ENCODE measurements around the gene TRDN.
"Not testable (repeated sequence)": the region's sequence is repeated elsewhere in the genome, so short reads cannot be mapped to it uniquely, and the experiment has no call there.

TRDN gene

GRCh38 chr6:123610779-123611178, 26.0 kb downstream of the TRDN start:
- no peak for ATAC-seq (replicated peaks)
- Mint-ChIP-seq H3K4me3 (no peak overlapping the region), H3K27ac (no peak overlapping the region), H3K9me3 (no peaks in the 10 kb centered on the region), H3K4me1 (ENCODE audit: low read depth in 2 of 2) (no peaks in the 10 kb centered on the region), H3K36me3 (ENCODE audit: insufficient read depth) (no peaks in the 10 kb centered on the region), H3K27me3 (no peaks in the 10 kb centered on the region)
- no peak for DNase-seq

GRCh38 chr6:123604067-123604466, 32.7 kb downstream of the TRDN start:
- Mint-ChIP-seq H3K4me1 (ENCODE audit: low read depth in 2 of 2) (no peaks in the 10 kb centered on the region), H3K36me3 (ENCODE audit: insufficient read depth) (no peaks in the 10 kb centered on the region), H3K27me3 (no peaks in the 10 kb centered on the region), H3K27ac (no peak overlapping the region), H3K9me3 (peaks cover 3 to 14% of the 10 kb centered on the region in 2 donors), H3K4me3 (no peak overlapping the region)
- ATAC-seq (replicated peaks) (no peak), DNase-seq (no peak)

GRCh38 chr6:123598011-123598410, 38.7 kb downstream of the TRDN start:
- H3K36me3 Mint-ChIP-seq (ENCODE audit: insufficient read depth): no peaks in the 10 kb centered on the region
- DNase-seq (no peak), ATAC-seq (replicated peaks) (no peak)
- H3K27ac Mint-ChIP-seq: no peak overlapping the region
- no peaks in the 10 kb centered on the region for H3K4me1 Mint-ChIP-seq (ENCODE audit: low read depth in 2 of 2)
- no peaks in the 10 kb centered on the region for H3K27me3 Mint-ChIP-seq
- no peak overlapping the region for H3K4me3 Mint-ChIP-seq
- H3K9me3 Mint-ChIP-seq: peaks cover 8 to 13% of the 10 kb centered on the region in 2 donors

- Mint-ChIP-seq H3K27ac (no peak overlapping the region), H3K4me1 (ENCODE audit: low read depth in 2 of 2) (no peaks in the 10 kb centered on the region), H3K27me3 (no peaks in the 10 kb centered on the region), H3K9me3 (peaks cover 6 to 9% of the 10 kb centered on the region in 2 donors), H3K36me3 (ENCODE audit: insufficient read depth) (no peaks in the 10 kb centered on the region), H3K4me3 (no peak overlapping the region)
- DNase-seq (no peak), ATAC-seq (replicated peaks) (no peak)
Observed at GRCh38 chr6:123594776-123595175, 42.0 kb downstream of the TRDN start.

GRCh38 chr6:123592426-123592825, 44.3 kb downstream of the TRDN start:
- Mint-ChIP-seq H3K36me3 (ENCODE audit: insufficient read depth) (no peaks in the 10 kb centered on the region), H3K9me3 (peaks cover 9 to 10% of the 10 kb centered on the region in 2 donors), H3K4me1 (ENCODE audit: low read depth in 2 of 2) (no peaks in the 10 kb centered on the region), H3K27ac (no peak overlapping the region), H3K27me3 (no peaks in the 10 kb centered on the region), H3K4me3 (no peak overlapping the region)
- no peak for ATAC-seq (replicated peaks)
- no peak for DNase-seq

GRCh38 chr6:123589973-123590372, 46.8 kb downstream of the TRDN start:
- Mint-ChIP-seq H3K4me3 (no peak overlapping the region), H3K36me3 (ENCODE audit: insufficient read depth) (no peaks in the 10 kb centered on the region), H3K27me3 (no peaks in the 10 kb centered on the region), H3K27ac (no peak overlapping the region), H3K4me1 (ENCODE audit: low read depth in 2 of 2) (no peaks in the 10 kb centered on the region), H3K9me3 (peaks cover 15 to 21% of the 10 kb centered on the region in 2 donors)
- ATAC-seq (replicated peaks): no peak
- no peak for DNase-seq

- Mint-ChIP-seq H3K4me1 (ENCODE audit: low read depth in 2 of 2) (no peaks in the 10 kb centered on the region), H3K4me3 (no peak overlapping the region), H3K27ac (no peak overlapping the region), H3K9me3 (peaks cover 17 to 24% of the 10 kb centered on the region in 2 donors), H3K36me3 (ENCODE audit: insufficient read depth) (no peaks in the 10 kb centered on the region), H3K27me3 (no peaks in the 10 kb centered on the region)
- no peak for DNase-seq
- ATAC-seq (replicated peaks): no peak
Observed at GRCh38 chr6:123589317-123589716, 47.4 kb downstream of the TRDN start.

GRCh38 chr6:123588546-123588895, 48.2 kb downstream of the TRDN start:
- no peak for DNase-seq
- Mint-ChIP-seq H3K36me3 (ENCODE audit: insufficient read depth) (no peaks in the 10 kb centered on the region), H3K27me3 (no peaks in the 10 kb centered on the region), H3K4me3 (no peak overlapping the region), H3K9me3 (peaks cover 20 to 32% of the 10 kb centered on the region in 2 donors), H3K4me1 (ENCODE audit: low read depth in 2 of 2) (no peaks in the 10 kb centered on the region), H3K27ac (no peak overlapping the region)
- no peak for ATAC-seq (replicated peaks)

- DNase-seq (no peak), ATAC-seq (replicated peaks) (no peak)
- H3K9me3 Mint-ChIP-seq: peaks cover 20 to 33% of the 10 kb centered on the region in 2 donors
- no peak overlapping the region for H3K27ac Mint-ChIP-seq
- H3K4me1 Mint-ChIP-seq (ENCODE audit: low read depth in 2 of 2): no peaks in the 10 kb centered on the region
- no peaks in the 10 kb centered on the region for H3K27me3 Mint-ChIP-seq
- H3K4me3 Mint-ChIP-seq: no peak overlapping the region
- no peaks in the 10 kb centered on the region for H3K36me3 Mint-ChIP-seq (ENCODE audit: insufficient read depth)
Observed at GRCh38 chr6:123587838-123588545, 48.8 kb downstream of the TRDN start.

GRCh38 chr6:123587407-123587806, 49.3 kb downstream of the TRDN start:
- H3K27me3 Mint-ChIP-seq; ATAC-seq (replicated peaks); DNase-seq; H3K4me3 Mint-ChIP-seq; H3K27ac Mint-ChIP-seq; H3K36me3 Mint-ChIP-seq (ENCODE audit: insufficient read depth); H3K4me1 Mint-ChIP-seq (ENCODE audit: low read depth in 2 of 2): not testable (repeated sequence)
- H3K9me3 Mint-ChIP-seq: peaks cover 20 to 34% of the 10 kb centered on the region in 2 donors

GRCh38 chr6:123580331-123580730, 56.4 kb downstream of the TRDN start:
- Mint-ChIP-seq H3K27ac (no peak overlapping the region), H3K36me3 (ENCODE audit: insufficient read depth) (no peaks in the 10 kb centered on the region), H3K9me3 (peaks cover 18 to 27% of the 10 kb centered on the region in 2 donors), H3K27me3 (no peaks in the 10 kb centered on the region), H3K4me1 (ENCODE audit: low read depth in 2 of 2) (no peaks in the 10 kb centered on the region), H3K4me3 (no peak overlapping the region)
- DNase-seq: no peak
- ATAC-seq (replicated peaks): no peak

- no peak overlapping the region for H3K27ac Mint-ChIP-seq
- peaks cover 7 to 8% of the 10 kb centered on the region in 2 donors for H3K9me3 Mint-ChIP-seq
- no peaks in the 10 kb centered on the region for H3K27me3 Mint-ChIP-seq
- H3K36me3 Mint-ChIP-seq (ENCODE audit: insufficient read depth): no peaks in the 10 kb centered on the region
- DNase-seq (no peak), ATAC-seq (replicated peaks) (no peak)
- H3K4me3 Mint-ChIP-seq: no peak overlapping the region
- H3K4me1 Mint-ChIP-seq (ENCODE audit: low read depth in 2 of 2): no peaks in the 10 kb centered on the region
Observed at GRCh38 chr6:123575188-123575587, 61.6 kb downstream of the TRDN start.

- Mint-ChIP-seq H3K4me3 (no peak overlapping the region), H3K36me3 (ENCODE audit: insufficient read depth) (no peaks in the 10 kb centered on the region), H3K27ac (no peak overlapping the region), H3K9me3 (peaks cover 0 to 8% of the 10 kb centered on the region in 2 donors), H3K4me1 (ENCODE audit: low read depth in 2 of 2) (no peaks in the 10 kb centered on the region), H3K27me3 (no peaks in the 10 kb centered on the region)
- ATAC-seq (replicated peaks) (no peak), DNase-seq (no peak)
Observed at GRCh38 chr6:123570813-123571684, 65.7 kb downstream of the TRDN start.

- Mint-ChIP-seq H3K4me1 (ENCODE audit: low read depth in 2 of 2) (no peaks in the 10 kb centered on the region), H3K9me3 (peaks cover 0 to 8% of the 10 kb centered on the region in 2 donors), H3K27me3 (no peaks in the 10 kb centered on the region), H3K27ac (no peak overlapping the region), H3K4me3 (no peak overlapping the region), H3K36me3 (ENCODE audit: insufficient read depth) (no peaks in the 10 kb centered on the region)
- DNase-seq (no peak), ATAC-seq (replicated peaks) (no peak)
Observed at GRCh38 chr6:123569575-123569974, 67.2 kb downstream of the TRDN start.
